ENCODE data around the gene C10orf71.

Gene C10orf71

GRCh38 chr10:49298983-49299815, at the start of gene C10orf71:
TSS of gene C10orf71 (plus strand) at chr10:49299170. CDS start at chr10:49322546, 23,376 bp downstream.
- no peak for TF ChIP-seq CTCF (IDR thresholded peaks at IDR 0.05; ENCODE audit: low read depth, low read length)
- no peak for DNase-seq (ENCODE audit: extremely low read depth, low read depth)

- no peak for DNase-seq (ENCODE audit: extremely low read depth, low read depth)
- TF ChIP-seq CTCF (IDR thresholded peaks at IDR 0.05; ENCODE audit: low read depth, low read length): no peak
These were observed 46.5 kb upstream of the C10orf71 start for GRCh38 chr10:49252313-49253034.

- no peak for DNase-seq (ENCODE audit: extremely low read depth, low read depth)
- TF ChIP-seq CTCF (IDR thresholded peaks at IDR 0.05; ENCODE audit: low read depth, low read length): no peak
These were observed 45.5 kb upstream of the C10orf71 start for GRCh38 chr10:49253340-49253906.

GRCh38 chr10:49254150-49254549, 44.8 kb upstream of the C10orf71 start:
- TF ChIP-seq CTCF (IDR thresholded peaks at IDR 0.05; ENCODE audit: low read depth, low read length): no peak
- no peak for DNase-seq (ENCODE audit: extremely low read depth, low read depth)

- no peak for TF ChIP-seq CTCF (IDR thresholded peaks at IDR 0.05; ENCODE audit: low read depth, low read length)
- no peak for DNase-seq (ENCODE audit: extremely low read depth, low read depth)
These were observed 44.2 kb upstream of the C10orf71 start for GRCh38 chr10:49254556-49255318.

- no peak for TF ChIP-seq CTCF (IDR thresholded peaks at IDR 0.05; ENCODE audit: low read depth, low read length)
These were observed 43.1 kb upstream of the C10orf71 start for GRCh38 chr10:49255883-49256282.

More at GRCh38 chr10:49255883-49256282, 43.1 kb upstream of the C10orf71 start:
- DNase-seq (ENCODE audit: extremely low read depth, low read depth): no peak

All from AG09319 (cell line).